HCT116 (cell line): ENCODE data around the gene KNDC1.

ENCODE experiments used
- CTCF ChIP-seq, 3 experiments: fragments of 200-600 bp in 1 of 3; sonication (generic) in 1 of 3; IDR thresholded peaks in 2 of 3; conservative IDR thresholded peaks in 1 of 3; 2 replicates each; pipeline ENCODE4 v1.5.1; 2012 to 2017; ENCODE audit warnings: low read depth in 2 of 3, low read length in 2 of 3, antibody characterized with exemption in 1 of 3, borderline replicate concordance in 1 of 3, control low read depth in 1 of 3, mild to moderate bottlenecking in 1 of 3, mixed read lengths in 1 of 3, mixed run types in 1 of 3, moderate library complexity in 1 of 3; ENCODE audit not compliant: insufficient read depth in 1 of 3
- EZH2 ChIP-seq: fragments of 200-600 bp; sonication (generic); IDR thresholded peaks from 2 replicates; pipeline ENCODE4 v1.6.1; 2017; ENCODE audit warnings: antibody characterized with exemption, mixed run types
- MAX ChIP-seq: IDR thresholded peaks from 2 replicates; pipeline ENCODE4 v1.6.1; 2012
- POLR2A ChIP-seq: IDR thresholded peaks from 2 replicates; pipeline ENCODE4 v1.7.0; 2011; ENCODE audit warnings: borderline replicate concordance; ENCODE audit not compliant: insufficient read depth, insufficient read length; ENCODE audit errors: extremely low read depth
- POLR2AphosphoS5 ChIP-seq: IDR thresholded peaks from 2 replicates; pipeline ENCODE4 v1.6.1; 2011; ENCODE audit warnings: mild to moderate bottlenecking, low read depth, low read length, moderate library complexity
- REST ChIP-seq: IDR thresholded peaks from 2 replicates; pipeline ENCODE4 v1.6.1; 2012; ENCODE audit warnings: low read depth
- SP1 ChIP-seq: IDR thresholded peaks from 2 replicates; pipeline ENCODE4 v1.6.1; 2012; ENCODE audit warnings: low read depth
- ZNF274 ChIP-seq: fragments of 200-500 bp; sonication (Bioruptor generic); IDR thresholded peaks from 2 replicates; pipeline ENCODE4 v1.6.1; 2014; ENCODE audit warnings: mild to moderate bottlenecking, low read depth, low read length, inconsistent platforms

GRCh38 chr10:133182190-133182589 is 22.2 kb downstream of the KNDC1 start:
- TF ChIP-seq POLR2AphosphoS5 (no peak), REST (no peak), ZNF274 (no peak), CTCF (IDR thresholded peaks at IDR 0.05 in 2 of 3, conservative IDR thresholded peaks at IDR 0.05 in 1 of 3; ENCODE audit: borderline replicate concordance in 1 of 3, insufficient read depth in 1 of 3, low read depth in 2 of 3, low read length in 2 of 3) (no peak), MAX (no peak), POLR2A (no peak), SP1 (no peak), EZH2 (no peak)
